ENCODE measurements around the gene NAA60.
"Not testable (repeated sequence)": the region's sequence is repeated elsewhere in the genome, so short reads cannot be mapped to it uniquely, and the experiment has no call there.

The NAA60 gene

GRCh38 chr16:3482659-3483241, 39.3 kb downstream of the NAA60 start:
- no peak for DNase-seq (ENCODE audit: low read depth in 3 of 3)

- DNase-seq (ENCODE audit: low read depth in 3 of 3): no peak
These were observed 41.0 kb downstream of the NAA60 start for GRCh38 chr16:3484318-3485096.

- no peak for DNase-seq (ENCODE audit: low read depth in 3 of 3)
These were observed 41.7 kb downstream of the NAA60 start for GRCh38 chr16:3485097-3485745.

- no peak for DNase-seq (ENCODE audit: low read depth in 3 of 3)
These were observed 42.5 kb downstream of the NAA60 start for GRCh38 chr16:3485821-3486505.

- DNase-seq (ENCODE audit: low read depth in 3 of 3): no peak
These were observed 43.2 kb downstream of the NAA60 start for GRCh38 chr16:3486506-3487215.

- no peak for DNase-seq (ENCODE audit: low read depth in 3 of 3)
These were observed 44.3 kb downstream of the NAA60 start for GRCh38 chr16:3487521-3488410.

GRCh38 chr16:3488801-3489200, 45.3 kb downstream of the NAA60 start:
- DNase-seq (ENCODE audit: low read depth in 3 of 3): no peak

- DNase-seq (ENCODE audit: low read depth in 3 of 3): no peak
These were observed 47.6 kb downstream of the NAA60 start for GRCh38 chr16:3490911-3491629.

GRCh38 chr16:3492356-3492755, 48.9 kb downstream of the NAA60 start:
- no peak for DNase-seq (ENCODE audit: low read depth in 3 of 3)

GRCh38 chr16:3494386-3494973, 51.0 kb downstream of the NAA60 start:
- DNase-seq (ENCODE audit: low read depth in 3 of 3): no peak

- DNase-seq (ENCODE audit: low read depth in 3 of 3): no peak
These were observed 51.7 kb downstream of the NAA60 start, which contains the start of gene C16orf90 for GRCh38 chr16:3495176-3495575. Gene C16orf90 (minus strand): TSS chr16:3495489. CDS start chr16:3495421, 68 bp downstream.

- DNase-seq (ENCODE audit: low read depth in 3 of 3): no peak
These were observed 52.9 kb downstream of the NAA60 start for GRCh38 chr16:3496386-3496785.

GRCh38 chr16:3497771-3498170, 54.3 kb downstream of the NAA60 start:
- no peak for DNase-seq (ENCODE audit: low read depth in 3 of 3)

- no peak for DNase-seq (ENCODE audit: low read depth in 3 of 3)
These were observed 55.5 kb downstream of the NAA60 start for GRCh38 chr16:3498988-3499387.

- not testable (repeated sequence) for DNase-seq (ENCODE audit: low read depth in 3 of 3)
These were observed 57.9 kb downstream of the NAA60 start for GRCh38 chr16:3501412-3501761.

GRCh38 chr16:3501783-3502400, 58.4 kb downstream of the NAA60 start:
- no peak for DNase-seq (ENCODE audit: low read depth in 3 of 3)

- peak in 1 of 3 donors; percentile 31 for DNase-seq (ENCODE audit: low read depth in 3 of 3)
These were observed 60.0 kb downstream of the NAA60 start for GRCh38 chr16:3503523-3503922.

GRCh38 chr16:3508736-3509135, 65.3 kb downstream of the NAA60 start:
- DNase-seq (ENCODE audit: low read depth in 3 of 3): no peak

- peak in 2 of 3 donors; percentile 53 to 62 for DNase-seq (ENCODE audit: low read depth in 3 of 3)
These were observed 66.0 kb downstream of the NAA60 start for GRCh38 chr16:3509470-3509928.
